ENCODE results near the gene KCNK17.
A peak's percentile ranks its signal among the peaks of the same experiment; 100 is the strongest.
"Not testable (repeated sequence)": the region's sequence is repeated elsewhere in the genome, so short reads cannot be mapped to it uniquely, and the experiment has no call there.

KCNK17 gene

DNA sequence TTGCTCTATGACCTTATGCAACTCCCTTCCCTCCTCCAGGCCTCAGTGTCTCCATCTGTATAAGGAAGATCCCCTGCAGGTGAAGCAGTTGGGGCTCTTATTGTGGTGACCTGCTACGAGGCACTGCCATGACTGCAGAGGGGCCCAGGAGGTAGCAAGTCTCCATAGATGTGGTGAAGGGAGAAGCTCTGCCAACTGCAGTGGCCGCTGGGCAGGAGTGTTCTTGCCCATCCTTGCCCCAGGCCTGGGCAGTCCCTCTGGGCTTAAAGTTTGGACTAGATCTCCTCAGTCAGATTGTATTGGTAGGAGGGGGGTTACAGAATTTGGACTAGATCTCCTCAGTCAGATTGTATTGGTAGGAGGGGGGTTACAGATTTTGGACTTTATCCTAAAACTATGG lies 12.2 kb downstream of the KCNK17 start:
- no peak for DNase-seq (ENCODE audit: low read depth)

DNA sequence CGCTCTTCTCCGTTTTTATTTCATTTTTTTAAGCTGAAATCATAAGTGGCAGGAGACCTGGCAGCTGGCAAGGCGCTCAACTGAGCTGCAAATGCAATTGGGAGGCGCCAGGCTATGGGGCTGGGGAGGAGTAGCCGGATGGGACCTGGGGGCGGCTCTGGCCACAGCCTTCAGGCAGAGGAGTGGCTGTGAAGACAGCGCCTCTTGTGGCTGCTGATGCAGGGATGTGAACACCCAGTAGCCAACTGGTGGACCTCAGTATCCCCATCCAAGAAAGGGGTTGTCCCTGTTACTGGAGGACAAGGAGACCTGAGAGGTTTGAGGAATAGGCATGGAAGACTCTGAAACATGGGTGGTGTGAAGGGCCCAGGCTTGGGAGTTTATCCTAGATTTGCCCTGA lies 12.6 kb downstream of the KCNK17 start:
- no peak for DNase-seq (ENCODE audit: low read depth)

DNA sequence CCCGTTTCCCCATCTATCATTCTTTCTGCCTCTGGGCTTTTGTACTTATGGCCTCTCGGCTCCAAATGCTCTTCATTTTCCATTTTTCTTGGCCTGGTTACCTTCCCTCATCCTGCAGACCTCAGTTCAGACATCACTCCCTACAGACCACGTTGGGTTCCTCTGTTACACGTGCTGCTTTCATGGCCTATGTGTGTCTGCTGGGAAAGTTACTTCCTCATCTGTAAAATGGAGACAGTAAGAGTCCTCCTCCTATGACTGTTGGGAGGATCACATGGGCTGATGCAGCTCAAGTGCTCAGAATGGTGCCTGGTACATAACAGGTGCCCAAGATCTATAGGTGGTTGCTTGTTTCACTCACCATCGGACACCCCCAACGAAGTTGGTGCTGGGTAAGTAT lies 13.5 kb downstream of the KCNK17 start:
- no peak for DNase-seq (ENCODE audit: low read depth)

DNA sequence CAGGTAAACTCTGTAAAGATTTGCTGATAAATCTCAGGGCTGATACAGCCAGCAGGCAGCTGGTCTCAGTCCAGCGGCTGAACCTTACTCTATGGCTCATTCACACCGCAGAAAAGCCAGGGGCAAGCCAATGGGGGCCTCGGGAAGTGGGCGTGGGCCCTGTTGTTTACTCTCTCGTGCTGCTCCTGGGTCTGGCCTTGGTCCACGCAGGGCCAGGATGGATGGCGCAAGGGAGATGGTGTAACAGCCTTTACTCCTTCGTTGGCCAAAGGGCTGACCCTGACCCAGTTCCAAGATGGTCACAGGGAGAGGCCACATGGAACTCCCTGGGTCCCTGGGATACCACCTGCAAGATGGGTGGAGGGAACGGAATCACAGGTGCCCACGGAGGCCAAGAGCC lies 16.2 kb downstream of the KCNK17 start:
- no peak for DNase-seq (ENCODE audit: low read depth)

DNA sequence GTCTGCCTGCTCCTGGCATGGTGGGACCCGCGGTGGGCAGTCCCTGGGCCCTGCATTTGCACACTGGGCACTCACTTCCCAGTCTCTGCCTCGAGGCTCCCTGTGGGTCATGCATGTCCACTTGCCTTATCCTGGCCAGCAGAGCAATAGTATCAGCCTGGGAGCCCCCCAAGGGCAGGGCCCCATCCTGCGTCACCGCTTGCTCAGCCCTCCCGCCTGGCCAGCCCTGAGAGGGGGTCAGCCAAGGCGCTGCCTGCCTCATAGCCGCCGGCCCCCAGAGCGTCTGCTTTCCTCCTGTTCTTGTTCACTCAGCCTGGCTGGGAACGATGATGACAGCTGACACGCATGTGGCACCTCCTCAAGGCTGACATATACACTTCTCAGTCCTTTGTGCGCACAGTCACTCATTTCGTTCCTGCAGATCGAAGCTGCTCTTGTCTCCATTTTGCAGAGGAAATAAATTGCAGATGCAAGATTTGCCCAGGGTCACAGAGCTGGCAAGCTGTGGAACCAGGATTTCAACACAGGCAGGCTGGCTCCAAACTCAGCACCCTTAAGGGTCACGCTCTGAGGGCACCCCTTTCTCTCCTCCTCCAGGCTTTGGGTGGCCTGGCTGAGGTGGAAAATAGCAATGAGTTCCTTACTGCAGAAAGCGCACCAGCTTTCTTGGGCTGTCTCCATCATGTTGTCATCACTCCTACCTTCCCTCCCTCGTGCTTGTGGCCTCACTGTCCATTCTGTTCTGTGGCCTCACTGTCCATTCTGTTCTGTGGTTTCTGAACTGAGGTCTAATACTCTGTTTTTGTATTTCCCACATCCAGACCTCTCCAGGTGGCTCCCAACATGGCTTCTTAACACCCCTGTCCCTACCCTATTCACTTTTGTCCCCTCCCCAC lies 17.2 kb downstream of the KCNK17 start:
- peak; percentile 40 for DNase-seq (ENCODE audit: low read depth)

DNA sequence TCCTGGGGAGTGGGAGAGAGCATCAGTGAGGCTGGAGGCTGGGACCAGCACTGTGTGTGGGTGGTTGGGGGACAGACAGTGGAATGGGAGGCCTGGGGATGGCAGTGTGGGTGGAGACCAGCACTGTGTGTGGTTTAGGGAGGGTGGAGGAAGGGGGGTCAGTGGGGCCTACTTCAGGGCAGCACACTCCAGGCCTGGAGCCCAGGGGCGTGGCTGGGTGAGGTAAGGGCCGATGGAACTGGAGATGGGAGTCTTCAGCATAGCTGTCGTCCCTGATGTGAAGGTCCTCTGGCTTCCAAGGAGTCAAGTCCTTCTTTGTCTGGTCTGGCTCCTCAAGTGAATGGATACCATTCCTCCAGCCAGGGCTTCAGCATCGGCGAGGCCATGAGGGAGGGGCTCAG lies 18.6 kb downstream of the KCNK17 start:
- no peak for DNase-seq (ENCODE audit: low read depth)

DNA sequence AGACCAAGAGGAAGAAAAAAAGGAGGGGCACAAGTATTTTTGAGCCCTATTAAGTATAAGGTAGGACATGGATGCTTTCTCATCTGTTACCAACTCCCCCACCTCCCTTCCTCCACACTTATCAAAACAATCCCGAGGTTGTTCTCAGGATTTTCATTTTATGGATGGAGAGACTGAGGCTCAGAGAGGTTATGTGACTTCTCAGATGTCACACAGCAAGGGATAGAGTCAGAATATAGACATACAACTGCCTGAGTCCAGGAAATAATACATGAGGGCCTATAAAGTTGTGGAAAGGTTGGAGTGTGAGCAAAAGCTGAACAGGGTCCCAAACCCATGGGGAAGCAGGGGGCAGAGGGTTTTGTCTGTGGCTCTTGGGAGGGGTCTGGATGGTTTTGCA lies 19.3 kb downstream of the KCNK17 start:
- no peak for DNase-seq (ENCODE audit: low read depth)

DNA sequence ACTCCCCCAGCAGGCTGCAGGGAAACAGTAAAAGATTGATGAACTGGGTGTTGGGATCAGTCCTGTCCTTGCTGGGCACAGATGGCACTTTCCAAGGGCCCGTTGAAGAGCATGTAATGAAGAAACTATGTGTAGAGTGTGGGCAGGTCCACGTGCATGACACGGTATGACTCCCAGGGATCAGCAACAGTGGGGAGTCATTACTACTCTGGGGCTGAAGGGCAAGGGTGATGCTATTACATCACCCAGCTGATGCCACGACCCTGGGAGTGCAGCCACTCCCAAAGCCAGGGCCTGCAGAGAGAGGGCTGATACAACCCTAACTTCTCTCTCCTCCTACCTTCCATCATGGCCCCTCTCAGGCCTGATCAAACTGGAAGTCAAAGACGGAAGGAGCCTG lies 20.1 kb downstream of the KCNK17 start:
- DNase-seq (ENCODE audit: low read depth) = no peak

DNA sequence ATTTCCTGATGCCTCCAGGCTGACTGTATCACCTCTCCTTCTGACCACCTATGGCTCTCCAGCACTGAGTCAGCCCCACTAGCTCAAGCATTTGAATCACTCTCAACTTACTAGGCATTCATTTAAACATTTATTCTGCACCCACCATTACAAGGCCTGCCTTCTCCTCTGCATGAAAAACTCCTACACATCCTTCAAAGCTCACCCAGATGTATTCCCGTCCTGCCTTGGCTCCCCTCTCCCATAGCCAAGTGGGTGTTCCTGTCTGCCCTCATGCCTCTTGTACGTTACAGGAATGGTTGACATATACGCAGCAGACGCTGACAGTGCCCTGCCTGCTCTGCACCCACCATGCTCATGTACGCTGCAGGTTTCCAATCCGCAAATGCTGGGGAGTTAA lies 21.6 kb downstream of the KCNK17 start:
- no peak for DNase-seq (ENCODE audit: low read depth)

DNA sequence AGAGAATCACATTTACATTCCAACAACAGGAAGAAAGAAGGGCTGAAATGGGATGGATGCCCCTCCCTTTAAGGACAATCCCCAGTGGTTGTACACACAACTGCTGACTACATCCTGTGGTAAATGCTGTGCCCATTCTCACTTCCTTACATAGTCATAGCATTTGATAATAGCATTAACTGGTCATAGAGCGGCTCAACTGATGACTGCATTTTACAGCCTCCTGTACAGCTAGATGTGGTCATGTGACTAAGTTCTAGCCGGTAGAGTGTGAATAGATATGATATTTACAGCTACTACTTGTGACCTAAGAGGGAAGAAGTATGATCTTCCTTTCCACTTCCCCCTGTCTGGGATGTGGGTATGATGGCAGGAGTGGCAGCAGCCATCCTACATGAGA lies 24.7 kb downstream of the KCNK17 start:
- DNase-seq (ENCODE audit: low read depth) = no peak

DNA sequence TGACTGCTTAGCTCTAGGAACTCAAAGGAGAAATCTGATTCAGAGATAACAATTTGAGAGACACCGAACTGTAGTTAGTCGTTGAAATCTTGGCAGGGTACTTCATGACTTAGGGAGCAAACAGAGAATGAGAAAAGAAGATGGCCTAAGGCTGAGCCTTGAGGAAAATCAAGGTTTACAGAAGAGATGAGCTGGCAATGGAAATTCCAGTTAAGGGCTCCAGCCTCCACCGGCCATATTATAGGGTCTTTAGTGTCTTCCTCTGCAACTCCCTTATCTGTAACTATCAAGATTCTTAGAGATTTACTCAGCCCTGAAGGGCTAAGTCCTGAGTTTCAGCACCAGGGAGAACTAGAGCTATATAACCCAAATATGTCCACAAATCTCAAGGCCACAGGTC lies 26.6 kb downstream of the KCNK17 start:
- no peak for DNase-seq (ENCODE audit: low read depth)

DNA sequence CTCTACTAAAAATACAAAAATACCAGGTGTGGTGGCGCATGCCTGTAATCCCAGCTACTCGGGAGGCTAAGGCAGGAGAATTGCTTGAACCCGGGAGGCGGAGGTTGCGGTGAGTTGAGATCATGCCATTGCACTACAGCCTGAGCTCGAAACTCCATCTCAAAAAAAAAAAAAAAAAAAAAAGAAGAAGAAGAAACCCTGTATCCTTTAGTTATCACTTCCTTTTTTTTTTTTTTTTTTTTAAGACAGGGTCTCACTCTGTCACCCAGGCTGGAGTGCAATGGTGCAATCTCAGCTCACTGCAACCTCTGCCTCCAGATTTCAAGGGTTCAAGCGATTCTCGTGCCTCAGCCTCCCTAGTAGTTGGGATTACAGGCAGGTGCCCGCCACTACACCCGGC lies 27.6 kb downstream of the KCNK17 start:
- not testable (repeated sequence) for DNase-seq (ENCODE audit: low read depth)

DNA sequence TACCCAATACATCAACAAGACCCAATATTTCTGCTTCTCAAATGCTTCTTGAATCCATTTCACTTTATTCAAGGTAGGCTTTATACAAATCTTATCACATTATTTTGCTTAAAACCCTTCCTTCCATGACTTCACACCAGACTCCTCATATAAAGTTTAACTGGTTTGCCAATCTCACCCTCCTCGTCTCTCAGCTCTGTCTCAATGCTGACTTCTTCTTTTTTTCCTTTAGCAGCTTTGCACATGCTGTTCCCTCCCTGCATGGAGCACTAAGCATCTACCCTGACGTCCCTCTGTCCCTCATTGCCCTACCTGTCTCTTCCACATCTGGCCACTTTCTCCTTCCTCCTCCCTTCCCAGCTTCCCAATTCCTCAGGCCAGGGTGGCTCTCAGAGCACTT lies 31.4 kb downstream of the KCNK17 start:
- no peak for DNase-seq (ENCODE audit: low read depth)

DNA sequence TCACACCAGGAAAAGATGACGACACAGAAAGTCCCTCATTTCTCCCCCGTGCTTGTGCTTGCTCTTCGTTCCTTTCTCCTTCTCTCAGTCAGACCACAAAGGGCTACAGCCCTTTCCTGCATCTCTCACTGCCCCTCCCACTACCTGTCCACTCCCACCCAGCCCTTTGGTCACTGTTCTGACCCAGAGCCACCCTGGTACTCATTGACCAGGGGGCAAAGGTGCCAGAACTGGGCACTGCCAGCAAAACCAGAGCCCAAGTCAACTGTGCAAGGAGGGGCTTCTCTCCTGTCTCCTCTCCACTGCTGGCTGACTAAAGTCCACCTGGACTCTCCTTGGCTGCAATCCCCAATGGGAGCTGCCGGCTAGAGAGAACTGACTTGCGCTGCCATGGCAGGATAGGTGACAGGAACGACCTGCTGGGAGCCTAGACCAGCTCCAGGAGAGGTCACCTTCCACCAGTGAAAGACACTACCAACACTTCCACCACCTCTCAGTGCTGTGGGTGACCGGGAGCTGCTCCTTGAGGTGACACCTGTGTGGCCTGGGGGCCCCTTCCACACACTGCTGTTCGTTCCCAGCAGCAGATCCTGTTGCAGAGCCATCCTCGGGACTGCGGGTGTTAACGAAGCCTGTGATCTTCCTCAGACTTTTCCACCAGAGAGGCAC lies 32.8 kb downstream of the KCNK17 start:
- DNase-seq (ENCODE audit: low read depth) = no peak

DNA sequence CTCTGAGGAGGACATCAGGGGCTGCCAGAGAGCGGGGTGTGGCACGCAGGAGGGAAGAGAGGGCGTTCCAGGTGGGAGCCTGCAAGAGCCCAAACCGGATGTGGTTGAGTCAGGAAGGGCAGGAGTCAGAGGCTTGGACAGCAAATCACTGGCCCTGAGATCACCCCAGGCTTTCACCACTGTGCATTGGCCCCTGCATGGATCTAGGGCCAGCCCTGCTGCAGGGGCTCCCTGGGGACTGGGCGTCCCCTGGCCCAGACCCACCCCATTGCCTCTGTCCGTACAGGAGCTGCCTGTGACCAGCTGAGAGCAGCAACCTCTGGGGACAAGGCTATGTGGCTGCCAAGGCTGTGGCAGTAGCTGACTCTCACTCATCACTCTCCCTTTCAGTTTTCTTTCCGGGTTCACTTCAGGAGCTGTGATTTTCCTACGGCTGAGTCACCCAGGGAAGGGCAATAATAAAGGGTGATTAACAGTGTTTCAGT lies 33.9 kb downstream of the KCNK17 start:
- no peak for DNase-seq (ENCODE audit: low read depth)

DNA sequence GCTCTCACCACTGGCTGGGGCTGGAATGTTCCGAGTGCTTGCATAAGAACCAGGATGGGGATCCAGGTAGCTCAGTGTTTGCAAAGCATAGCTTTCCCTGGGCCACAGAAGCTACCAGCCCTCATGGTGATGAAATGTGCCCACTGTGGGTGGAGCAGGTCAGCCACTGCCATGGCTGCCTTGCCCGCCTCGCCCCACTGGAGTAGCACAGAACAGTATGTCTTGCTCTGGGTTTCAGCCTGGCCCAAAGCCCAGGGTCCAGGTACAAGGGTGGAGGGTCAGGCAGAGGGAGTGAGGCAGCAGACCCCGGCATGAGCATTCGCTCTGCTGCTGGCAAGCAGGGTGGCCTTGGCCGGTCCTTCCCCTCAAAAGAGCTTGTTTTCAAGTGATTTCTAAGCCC lies 34.7 kb downstream of the KCNK17 start:
- DNase-seq (ENCODE audit: low read depth) = no peak

DNA sequence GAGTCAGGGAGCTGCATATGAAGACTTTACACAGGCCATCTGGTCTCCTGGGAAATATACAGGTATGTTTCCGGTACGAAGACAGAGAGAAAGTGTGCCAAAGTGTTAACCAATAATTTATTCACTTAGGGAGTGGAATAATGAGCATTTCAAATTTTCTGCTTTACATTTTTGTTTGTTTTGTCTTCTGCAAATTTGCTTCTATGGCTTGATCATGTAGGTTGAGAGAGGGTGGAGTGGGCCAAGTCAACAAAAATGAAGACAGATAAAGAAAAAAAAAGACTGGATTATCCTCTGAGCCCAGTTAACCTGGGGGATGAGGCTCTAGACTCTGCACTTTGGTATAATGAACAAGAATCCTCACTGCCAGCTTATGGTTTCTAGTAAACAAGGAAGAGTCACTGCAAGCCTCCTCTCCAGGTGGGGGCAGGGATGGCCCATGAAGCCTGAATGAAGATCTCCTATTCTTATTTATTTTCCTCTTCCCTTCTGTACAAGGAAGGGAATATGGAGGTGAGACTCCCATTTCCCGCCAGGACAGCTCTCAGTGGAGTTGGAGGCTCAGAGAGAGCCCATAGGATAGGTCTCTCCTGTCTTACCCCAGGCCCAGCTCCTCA lies 37.7 kb downstream of the KCNK17 start:
- no peak for DNase-seq (ENCODE audit: low read depth)

DNA sequence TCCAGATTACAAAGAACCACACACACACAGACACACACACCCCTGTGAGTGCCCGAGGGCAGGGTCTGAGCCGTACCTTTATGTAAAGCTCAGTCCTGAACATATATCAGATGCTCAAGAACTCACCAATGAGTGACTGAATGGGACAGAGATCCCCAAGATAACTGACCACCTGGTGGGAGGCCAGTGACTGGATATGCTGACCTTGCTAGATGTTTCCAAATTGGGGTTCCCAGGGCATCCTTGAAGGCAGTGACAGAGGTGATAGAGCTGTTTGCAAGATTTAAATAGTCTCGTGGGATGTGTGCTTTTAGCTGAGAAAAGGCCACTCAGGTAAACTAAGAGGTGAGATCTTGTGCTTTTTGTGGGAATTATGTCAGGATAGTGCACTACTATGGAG lies 39.3 kb downstream of the KCNK17 start:
- DNase-seq (ENCODE audit: low read depth) = no peak

DNA sequence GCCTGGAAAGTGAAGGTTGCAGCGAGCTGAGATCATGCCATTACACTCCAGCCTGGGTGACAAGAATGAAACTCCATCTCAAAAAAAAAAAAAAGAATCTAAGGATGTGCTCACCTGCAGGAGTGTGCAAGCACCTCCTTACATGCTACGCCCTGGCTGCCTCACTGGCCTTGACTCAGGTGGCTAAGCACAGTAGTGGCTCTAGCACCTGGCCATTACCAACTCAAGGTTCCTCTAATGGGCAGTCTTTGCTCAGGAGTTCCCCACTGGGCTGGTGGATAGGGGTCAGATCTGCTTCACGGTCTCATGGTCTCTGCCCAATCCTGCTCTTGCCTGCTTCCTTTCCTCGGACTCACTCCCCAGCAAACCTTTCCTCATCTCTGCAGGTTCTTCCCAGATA lies 39.7 kb downstream of the KCNK17 start:
- DNase-seq (ENCODE audit: low read depth) = no peak

DNA sequence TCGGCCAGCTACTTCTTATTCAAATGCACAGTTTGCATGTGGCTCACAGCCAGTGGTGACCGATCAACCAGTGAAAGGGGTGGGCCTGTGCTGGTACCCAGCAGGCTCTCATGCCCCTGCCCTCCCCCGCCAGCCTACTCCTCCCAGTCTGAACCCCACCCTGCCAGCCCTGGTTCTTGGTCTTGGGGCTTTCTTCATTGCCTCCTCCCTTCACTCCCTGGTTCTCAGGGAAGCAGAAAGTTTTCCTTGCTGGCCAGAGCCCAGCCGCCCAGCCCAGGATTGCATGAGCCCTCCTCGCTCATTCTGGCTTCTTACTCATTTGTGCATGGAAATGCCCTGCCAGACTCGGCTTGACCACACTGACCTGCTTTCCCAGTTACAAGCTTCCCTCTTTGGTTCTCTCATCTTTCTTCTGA lies 40.8 kb downstream of the KCNK17 start:
- no peak for DNase-seq (ENCODE audit: low read depth)

DNA sequence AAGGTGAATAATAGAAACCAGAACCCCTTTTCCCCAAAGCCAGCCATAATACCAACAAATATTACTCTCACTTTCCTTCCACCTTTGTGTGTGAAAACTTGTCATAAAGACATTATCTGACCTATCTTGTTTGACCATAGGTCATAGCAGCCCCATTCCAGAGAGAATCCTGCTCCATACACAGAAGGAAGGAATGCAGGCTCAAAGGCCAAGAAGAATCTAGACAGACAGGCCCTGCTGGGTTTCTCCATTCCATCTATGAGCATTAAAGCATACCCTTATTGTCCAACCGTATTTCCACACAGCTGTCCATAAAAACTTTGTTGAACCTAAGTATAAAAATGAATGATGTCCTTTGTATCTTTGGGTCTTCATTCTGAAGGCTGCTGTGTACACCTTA lies 44.3 kb downstream of the KCNK17 start:
- DNase-seq (ENCODE audit: low read depth) = no peak

DNA sequence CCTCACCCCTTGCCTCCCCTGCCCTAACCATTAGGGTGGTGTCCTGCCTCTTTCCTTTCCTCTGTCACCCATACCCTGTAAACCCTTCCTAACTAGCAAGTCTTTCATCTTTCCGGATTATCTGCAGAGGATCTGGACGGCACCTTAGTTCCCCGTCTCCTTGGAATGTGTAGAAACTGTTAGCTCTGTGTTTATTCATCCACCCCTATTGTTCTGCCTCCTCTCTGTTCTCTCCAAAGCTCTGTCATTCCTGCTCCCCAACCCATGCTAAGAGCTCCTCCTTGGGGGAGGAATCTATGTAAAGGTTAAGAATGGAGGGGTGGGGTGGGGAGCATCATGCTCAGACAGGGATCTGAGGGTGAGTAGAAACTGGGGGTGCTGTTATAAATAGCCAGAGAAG lies 45.5 kb downstream of the KCNK17 start:
- no peak for DNase-seq (ENCODE audit: low read depth)

DNA sequence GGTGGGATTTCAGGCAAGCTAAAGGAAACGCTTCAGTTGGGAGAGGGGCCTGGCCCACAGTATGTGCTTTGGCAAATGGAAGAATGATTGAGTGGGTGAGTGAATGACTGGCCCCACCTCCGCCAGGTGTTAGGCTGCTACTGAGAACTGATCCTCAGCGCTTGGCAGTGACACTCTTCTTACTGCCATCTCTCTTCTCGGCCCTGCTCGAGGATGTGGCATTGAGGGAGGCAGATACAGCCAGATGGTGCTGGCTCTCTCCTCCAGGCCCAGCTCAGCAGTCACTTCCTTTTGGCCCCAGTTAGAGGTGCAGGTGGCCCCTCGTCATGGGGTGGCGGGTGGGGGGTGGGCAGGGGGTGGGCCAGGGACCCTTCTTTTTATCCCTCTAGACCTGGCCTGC lies 46.0 kb downstream of the KCNK17 start:
- DNase-seq (ENCODE audit: low read depth) = no peak

All from fibroblast of gingiva (primary cell).